ENCODE results near the gene HES5.

The HES5 gene

DNA sequence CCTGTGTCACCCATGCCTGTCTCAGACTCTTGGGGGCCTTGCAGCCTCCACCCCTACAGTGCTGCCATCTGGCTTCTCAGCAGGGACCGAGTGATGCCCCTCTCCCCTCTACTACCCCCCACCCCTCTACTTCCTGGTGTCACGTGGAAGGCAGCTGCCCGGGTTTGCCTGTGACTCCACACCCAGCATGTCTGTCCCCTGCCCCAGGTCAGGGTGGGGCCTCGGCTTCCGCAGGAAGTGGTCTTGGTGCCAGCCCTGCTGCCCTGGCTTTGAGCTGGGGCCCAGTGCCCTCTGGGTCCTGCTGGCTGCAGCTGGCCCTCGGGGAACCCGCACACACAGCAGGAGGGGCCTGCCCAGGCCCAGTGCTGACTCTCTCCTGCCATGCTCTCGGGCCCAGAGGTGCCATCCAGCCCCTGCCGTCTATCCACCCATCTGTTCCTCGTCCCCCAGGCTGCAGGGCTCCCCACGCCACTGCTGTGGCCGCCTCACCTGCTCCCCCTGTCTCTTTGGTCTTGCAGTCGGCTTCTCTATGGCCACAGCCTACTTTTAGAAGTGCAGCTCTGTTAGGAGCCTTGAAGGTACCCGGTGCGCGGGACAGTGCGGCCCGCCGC, 30.0 kb downstream of the HES5 start:
- no peak for DNase-seq (ENCODE audit: low spot score)

DNA sequence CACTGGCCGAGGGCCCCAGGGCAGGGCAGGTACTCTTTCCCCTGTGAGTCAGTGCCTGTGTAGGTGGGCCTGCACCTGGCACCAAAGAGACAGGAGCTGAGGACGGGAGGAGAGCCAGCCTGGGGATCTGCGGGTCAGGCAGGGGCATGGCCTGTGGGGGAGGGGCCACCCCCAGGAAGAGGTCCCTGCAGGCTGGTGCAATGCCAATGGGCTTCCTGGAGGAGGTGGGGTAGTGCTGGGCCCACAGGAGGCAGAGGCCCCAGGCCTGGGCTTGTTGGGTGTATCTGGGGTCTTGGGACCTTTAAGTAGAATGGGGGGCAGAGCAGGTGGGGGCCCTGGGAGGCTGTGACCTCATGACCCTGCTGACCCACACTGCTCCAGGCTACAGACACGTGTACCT, 30.8 kb downstream of the HES5 start:
- no peak for DNase-seq (ENCODE audit: low spot score)

DNA sequence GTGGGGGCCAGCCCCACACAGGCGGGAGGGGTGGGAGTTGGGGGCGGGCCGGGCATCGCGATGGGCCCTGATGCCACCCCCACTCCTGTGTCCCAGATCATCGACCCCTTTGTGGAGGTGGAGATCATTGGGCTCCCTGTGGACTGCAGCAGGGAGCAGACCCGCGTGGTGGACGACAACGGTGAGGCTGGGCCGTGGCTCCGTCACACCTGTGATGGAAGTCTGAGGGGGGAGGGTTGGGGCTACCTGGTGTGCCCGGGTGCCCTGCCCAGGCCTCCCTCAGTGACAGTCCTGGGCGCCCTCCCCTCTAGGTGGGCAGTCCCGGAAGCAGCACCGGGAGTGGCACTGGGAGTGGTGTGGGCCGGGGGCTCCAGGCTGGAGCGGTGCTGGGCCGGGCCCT, 31.4 kb downstream of the HES5 start:
- DNase-seq (ENCODE audit: low spot score) = no peak

DNA sequence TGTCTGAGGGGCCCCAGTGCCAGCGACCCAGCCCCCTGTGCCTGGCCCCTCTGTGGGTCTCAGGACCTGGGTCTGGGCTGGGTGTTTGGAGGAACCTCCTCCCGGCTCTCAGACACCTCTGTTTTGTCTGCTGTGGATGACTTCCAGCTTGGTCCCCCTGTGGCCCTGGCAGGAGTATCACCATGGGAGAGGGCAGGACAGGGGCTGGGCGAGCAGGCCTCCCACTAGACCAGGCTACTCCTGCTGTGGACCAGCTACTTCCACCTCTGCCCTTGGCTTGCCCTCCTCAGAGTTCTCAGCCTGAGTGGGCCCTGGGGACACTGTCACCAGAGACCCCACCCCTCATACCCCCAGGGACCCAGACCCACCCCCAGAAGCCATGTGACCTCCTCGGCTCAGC, 32.2 kb downstream of the HES5 start:
- DNase-seq (ENCODE audit: low spot score) = no peak

DNA sequence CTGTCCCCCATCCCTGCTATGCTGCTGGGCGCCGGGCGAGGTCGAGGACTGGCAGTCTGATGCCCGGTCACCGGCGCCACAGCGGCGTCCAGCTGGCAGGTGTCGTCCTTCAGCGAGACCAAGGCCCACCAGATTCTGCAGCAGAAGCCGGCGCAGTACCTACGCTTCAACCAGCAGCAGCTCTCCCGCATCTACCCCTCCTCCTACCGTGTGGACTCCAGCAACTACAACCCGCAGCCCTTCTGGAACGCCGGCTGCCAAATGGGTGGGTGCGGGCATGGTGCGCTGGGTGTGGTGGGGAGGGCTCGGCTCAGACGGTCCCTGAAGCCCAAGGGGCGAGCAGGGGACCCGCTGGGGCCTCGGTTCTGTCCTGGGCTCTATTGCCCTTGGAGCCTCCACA, 33.3 kb downstream of the HES5 start:
- no peak for DNase-seq (ENCODE audit: low spot score)

DNA sequence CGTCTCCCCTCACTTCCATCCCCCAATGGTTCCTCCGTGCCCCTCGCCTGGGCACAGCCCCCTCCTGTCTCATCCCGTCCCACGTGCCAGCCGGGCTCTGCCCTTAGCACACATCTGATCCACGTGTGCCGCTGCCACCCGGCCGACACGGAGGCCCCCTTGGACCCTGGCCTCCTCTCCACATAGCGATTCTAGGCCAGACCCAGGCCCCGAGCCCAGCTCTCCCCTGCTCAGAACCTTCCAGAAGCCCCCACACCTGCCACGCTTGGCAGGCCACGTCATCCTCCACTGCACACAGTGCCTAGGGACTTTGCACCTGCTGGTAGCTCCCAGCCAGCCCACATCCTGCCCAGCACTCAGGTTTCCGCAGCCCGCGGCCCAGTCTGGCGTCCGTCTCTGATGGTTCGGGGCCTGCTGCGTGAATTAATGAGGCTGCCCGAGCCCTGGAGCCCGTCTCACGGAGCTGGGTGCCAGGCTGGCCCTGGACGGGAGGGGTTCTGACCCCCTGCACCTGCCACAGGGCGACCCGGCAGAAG, 33.9 kb downstream of the HES5 start:
- no peak for DNase-seq (ENCODE audit: low spot score)

DNA sequence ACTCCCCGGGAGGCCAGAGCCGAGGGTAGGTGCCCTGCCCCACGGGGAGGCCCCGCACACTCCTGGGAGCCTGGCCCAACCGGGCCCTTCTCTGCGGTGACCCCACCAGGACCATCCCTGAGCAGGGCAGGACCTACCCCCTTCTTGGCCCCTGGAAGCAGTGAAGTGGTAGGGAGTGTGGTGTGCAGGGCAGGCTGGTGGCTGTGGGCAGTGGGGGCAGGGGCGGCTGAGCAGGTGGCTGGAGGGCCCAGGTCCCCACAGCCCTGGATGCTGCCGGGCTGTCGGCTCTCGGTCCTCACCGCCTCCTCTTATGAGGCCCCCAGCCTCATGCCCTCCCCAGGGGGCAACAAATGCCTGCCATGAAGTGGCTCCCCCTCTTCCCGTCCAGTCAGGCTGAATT, 34.5 kb downstream of the HES5 start:
- no peak for DNase-seq (ENCODE audit: low spot score)

DNA sequence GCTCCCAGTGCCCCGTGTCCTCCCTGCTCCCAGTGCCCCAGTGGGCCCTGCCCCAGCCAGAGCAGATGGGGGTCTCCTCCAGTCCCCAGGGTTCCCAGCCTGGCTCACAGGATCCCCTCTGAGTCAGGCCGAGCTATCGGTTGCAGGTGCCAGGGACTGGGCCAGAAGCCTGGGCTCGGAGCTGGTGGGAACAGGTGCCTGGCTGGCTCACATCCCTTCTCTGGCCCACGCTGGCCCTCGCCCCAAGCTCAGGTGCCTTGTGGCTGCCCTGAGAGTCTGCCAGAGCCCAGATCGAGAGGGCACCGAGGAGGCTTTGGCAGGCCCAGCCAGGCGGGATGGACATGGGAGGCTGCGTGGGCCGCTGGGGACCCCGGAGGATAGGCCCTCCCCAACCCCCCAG, 35.0 kb downstream of the HES5 start:
- DNase-seq (ENCODE audit: low spot score) = no peak

DNA sequence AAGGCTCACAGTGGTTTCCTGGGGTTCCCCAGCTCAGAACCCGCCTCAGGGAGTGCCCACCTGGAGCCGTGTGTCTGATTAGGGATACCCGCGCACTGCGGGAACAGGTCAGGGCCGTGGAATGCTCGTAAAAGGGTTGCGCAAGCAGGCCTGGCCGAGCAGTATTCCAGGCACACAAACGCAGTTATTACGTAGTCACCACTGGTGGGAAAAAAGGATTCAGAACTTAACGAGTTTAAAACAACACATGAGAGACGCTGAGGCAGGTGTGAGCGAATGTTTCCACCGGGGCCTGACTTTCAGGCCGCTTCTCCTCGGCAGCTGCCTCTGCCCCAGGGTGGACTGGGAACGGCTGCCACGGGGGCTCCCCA, 35.8 kb downstream of the HES5 start:
- no peak for DNase-seq (ENCODE audit: low spot score)

DNA sequence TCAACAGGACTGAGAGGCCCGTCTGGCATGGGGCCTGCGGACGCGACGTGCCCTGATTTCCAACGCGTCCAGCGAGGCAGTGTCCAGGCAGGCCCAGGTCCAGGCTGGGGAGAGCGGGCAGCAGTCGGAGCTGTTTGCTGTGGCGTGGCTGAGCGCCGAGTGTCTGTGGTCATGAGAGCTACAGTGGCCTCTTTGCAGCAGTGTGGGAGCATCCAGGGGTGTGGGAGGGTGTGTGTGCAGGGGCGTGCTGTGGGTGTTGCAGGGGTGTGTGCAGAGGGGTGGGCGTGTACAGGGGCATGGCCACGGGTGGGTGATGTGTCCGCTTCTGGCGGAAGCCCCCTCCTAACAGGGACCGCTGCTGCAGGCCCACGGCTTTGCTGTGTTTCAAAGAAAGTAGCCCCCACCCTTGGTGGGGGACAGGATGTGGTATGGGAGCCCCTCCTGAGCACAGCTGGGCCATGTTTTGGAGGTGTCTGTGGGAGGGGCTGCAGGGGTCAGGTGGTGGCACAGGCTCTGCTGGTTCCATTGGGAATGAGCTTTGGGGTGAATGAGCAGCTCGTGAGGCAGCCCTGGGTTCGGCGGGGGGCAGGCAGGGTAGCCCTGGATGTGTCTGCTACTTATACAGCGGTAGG, 36.3 kb downstream of the HES5 start:
- DNase-seq (ENCODE audit: low spot score) = no peak

DNA sequence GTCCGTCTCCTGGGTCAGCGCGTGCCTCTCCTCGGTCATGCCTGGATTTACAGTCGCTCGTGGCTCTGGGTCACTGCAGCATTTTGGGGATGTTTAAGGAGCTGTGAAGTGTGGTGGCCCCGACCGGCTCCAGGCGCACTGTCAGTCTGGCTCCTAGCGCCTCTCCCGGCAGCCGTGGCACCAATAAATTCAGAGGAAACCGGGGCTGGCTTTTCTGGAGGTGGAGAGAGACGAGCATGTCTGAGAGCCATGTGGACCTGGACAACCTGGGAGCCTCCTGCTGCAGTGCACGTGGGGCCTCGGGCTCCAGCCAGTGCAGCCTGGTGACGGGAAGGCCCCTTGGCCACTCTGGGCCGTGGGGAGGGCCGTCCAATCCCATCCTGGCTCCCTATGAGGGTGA, 36.8 kb downstream of the HES5 start:
- no peak for DNase-seq (ENCODE audit: low spot score)

DNA sequence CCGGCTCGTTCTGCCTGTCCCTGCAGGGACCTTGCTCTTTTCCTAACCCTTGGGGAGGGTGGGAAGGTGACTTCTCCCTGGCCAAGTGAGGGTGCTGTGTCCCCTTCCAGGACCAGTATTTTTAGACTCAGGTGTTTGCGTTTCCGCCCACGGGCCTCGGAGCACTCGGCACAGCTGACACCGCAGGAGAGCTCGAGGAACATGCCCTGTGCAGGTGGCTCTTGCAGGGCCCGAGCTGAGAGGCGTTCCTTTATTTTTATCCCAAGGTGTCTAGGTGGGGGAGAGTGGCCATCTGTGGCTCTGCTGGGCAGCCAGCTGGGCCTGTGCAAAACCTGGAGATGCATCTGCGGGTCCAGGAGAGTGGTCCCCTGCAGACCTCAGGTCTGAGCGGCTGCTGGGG, 38.0 kb downstream of the HES5 start:
- DNase-seq (ENCODE audit: low spot score) = no peak

DNA sequence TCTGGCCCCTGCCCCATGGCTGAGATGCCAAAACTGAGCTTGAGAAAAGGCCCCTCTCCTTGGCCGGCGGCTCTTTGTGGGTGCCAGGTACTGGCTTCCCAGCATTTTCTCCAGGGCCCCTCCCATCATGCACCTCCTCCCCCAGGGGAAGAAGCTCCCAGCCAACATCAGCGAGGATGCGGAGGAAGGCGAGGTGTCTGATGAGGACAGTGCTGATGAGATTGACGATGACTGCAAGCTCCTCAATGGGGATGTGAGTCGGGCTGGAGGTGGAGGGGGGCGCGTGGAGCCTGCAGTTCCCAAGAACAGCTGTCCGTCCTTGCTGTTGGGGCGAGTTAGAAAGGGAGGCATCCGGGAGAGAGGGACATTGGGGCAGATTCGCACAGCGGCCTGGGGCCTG, 40.4 kb downstream of the HES5 start:
- no peak for DNase-seq (ENCODE audit: low spot score)

DNA sequence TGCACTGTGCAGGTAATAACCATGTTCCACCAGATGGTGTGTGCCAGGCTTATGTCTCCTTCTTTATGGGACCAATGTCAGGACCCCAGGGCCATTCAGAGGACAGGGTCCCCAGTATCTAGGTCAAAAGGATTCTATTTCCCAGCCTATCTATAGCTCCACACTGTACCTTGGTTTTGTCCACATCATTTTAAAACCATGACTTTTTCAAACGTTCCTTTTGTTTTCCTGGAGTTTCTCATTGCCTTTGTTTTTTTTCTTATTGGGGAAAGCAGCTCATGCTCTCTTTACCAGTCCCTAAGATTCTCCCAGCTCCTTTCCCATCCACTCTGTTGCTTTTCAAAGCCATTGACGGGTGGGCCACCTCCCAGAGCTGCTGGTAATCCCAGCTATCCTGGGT, 41.4 kb downstream of the HES5 start:
- no peak for DNase-seq (ENCODE audit: low spot score)

DNA sequence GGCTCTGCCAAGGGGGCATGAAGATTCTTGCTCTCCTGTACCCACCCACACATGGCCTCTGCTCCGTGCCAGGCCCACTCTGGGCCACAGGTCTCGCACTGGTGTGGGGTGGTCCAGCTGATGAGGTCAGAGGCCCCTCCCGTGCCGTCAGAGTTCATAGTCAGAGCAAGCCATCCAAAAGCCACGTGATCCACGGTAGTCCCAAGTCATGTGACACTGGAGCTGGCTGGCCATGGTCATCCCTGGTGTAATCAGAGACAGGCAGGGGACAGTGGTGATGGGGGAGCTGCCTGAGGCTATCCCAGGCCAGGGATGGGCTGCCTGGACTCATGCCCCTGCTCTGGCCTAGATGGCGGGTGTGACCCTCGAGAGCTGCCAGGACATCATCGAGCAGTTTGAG, 43.5 kb downstream of the HES5 start:
- no peak for DNase-seq (ENCODE audit: low spot score)

DNA sequence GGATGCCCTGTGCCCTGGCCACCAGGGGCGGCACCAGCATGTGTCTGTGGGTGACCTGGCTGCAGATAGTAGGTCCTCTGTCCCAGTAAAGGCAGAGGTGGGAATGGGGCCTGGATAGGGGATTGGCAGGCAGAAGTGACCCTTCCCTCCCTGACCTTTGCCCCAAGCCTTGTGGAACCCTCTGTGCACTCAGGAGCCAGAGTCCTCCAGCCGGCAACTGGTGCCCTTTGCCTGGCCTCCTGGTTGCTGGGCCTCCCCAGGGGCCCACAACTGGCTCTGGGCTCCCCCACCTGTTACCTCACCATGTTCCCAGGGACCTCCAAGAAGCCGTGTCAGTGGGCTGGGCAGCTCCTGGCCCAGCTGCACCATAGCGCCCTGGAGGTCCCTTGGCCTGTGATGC, 44.0 kb downstream of the HES5 start:
- no peak for DNase-seq (ENCODE audit: low spot score)

DNA sequence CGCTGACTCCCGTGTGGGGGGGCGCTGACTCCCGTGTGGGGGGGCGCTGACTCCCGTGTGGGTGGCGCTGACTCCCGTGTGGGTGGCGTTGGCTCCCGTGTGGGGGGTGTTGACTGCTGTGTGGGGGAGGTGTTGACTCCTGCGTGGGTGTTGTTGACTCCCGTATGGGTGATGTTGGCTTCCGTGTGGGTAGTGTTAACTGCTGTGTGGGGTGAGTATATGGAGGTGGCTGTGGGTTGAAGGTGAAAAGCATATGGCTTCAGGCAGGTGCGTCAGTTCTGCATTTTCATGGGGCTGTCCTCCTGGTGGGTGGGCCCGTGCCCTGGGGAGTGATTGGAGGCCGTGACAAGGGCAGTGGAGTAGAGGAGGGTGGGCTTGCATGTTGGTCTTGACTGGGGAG, 46.1 kb downstream of the HES5 start:
- no peak for DNase-seq (ENCODE audit: low spot score)

DNA sequence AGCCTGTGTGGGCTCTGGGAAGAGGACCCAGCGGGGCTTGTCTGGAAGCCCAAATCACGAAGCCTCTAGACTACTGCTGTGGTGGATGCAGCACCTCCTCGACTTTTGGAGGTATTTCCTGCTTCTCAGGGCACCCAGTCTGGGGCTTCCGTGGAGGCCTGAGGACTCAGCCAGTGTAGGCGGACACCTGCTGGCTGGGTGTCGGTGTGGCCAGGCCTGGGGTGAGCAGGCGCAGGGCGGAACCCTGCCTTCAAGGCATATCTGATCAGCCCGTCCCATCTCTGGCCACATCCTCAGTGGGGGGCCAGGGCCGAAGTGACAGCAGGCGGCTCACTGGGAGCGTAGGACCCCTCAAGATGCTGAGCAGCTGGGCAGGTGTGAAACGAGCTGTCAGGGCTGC, 47.0 kb downstream of the HES5 start:
- no peak for DNase-seq (ENCODE audit: low spot score)

DNA sequence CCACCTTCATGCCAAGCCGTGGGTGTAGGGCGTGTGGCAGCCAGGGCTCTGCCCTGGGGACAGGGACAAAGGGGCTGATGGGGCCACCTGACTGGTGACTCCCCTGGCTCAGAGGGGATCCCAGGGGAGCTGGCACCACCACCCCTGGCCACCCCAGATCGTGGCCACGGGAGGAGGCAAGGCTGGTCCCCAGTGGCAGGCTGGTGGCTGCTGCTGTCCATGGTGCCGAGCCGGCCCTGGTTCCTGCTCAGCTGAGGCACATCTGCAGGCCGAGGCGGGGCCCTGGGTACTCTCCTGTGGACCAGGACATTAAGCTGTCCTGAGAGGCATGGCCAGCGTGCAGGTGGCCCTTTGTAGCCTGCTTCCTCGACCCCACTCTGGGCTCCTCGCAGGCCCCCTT, 47.5 kb downstream of the HES5 start:
- no peak for DNase-seq (ENCODE audit: low spot score)

DNA sequence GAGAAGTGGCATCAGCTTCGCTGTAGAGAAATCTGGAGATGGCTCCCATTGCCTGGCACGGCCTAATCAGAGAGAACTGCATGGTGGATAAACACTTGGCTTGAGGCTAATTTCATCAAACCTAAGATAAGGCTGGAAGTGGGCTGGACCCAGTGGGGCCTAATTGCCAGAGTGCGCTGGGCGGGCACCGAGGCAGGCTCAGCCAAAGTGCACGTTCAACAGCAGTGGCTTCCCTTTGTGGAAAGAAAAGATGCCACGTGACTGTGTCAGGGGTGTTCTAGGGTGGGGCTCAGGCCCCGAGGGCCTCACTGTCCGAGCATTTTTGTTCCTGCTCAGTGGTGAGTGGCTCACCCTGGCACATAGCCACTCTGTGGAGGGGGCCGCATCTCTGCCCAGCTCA, 48.2 kb downstream of the HES5 start:
- no peak for DNase-seq (ENCODE audit: low spot score)

DNA sequence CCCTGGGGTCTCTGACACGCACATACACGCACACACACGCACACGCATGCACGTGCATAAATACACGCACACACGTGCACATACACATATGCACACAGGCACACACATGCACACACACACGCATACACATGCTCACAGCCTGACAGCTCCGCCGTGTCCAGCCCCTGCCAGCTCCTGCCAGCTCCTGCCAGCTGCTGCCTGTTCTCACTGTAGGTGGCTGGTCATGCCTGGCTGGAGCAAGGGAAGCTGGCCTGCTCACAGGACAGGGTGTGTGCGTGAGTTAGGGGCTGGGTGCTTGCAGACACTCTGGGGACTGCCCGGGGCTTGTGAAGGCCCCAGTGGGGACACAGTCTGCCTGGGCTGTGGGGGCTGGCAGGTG, 49.1 kb downstream of the HES5 start:
- DNase-seq (ENCODE audit: low spot score) = no peak

DNA sequence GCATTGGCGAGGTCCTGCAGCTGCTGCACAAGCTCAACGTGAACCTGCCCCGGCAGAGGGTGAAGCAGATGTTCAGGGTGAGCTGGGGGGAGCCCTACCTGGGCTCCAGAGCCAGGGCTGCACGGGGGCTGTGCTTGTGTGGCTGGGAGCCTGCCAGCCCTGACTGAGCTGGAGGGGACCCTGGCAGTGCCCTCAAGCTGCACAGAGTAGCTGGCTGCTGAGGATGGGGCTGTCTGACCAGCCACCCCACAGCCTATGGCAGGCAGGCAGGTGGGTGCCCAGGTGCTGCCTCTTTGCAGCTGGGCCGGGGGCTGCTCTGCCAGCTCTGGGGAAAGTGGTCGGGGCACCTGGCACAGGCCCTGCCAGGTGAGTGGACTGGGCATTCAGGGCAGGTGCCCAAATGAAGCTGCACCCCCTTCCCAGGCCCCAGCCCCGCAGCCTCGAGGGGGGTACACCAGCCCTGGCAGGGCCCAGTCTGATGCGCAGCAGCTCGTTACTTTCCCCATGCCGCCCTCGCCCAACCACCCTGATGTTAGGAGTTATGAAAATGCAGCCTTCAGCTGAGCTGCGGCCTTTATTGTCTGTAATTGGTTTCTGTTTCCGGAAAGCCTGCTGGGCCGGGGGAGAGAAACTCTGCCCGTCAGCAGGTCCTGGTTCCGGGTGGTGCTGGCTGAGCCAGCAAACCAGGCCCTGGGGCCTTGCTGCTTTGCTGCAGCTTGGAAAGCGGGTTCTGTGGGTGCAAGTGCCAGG, 49.7 kb downstream of the HES5 start:
- no peak for DNase-seq (ENCODE audit: low spot score)

DNA sequence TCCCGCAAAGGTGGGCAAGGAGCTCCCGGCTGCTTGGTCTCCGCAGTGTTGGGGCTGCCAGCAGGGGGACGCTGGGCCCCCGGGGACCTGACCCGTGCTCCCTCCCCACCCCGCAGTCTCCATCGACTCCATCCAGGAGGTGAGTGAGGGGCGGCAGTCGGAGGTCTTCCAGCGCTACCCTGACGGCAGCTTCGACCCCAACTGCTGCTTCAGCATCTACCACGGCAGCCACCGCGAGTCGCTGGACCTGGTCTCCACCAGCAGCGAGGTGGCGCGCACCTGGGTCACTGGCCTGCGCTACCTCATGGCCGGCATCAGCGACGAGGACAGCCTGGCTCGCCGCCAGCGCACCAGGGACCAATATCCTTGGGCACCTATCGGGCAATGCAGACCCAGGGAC, 50.4 kb downstream of the HES5 start:
- no peak for DNase-seq (ENCODE audit: low spot score)

DNA sequence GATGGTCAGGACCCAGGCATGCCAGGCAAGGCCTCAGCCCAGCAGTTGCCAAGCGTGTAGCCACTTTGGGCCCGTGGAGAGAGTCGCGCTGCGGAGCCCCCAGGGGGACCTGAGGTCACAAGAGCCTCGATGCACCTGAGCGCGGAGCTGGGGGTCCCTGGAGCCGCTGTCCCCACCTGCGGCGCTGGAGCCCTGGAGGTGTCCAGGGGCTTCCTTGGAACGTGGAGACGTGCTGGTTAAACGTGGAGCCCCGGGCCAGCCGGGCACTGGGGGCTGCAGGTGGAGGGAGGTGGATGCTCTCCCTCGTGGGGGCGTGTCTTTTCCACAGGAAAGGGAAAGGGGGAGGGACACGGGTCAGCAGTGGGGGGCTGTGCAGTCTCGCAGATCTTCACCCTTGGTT, 50.9 kb downstream of the HES5 start:
- no peak for DNase-seq (ENCODE audit: low spot score)

All from AG08396 (cell line).